ENCODE data around the gene GRK3.

GRK3 gene

DNA sequence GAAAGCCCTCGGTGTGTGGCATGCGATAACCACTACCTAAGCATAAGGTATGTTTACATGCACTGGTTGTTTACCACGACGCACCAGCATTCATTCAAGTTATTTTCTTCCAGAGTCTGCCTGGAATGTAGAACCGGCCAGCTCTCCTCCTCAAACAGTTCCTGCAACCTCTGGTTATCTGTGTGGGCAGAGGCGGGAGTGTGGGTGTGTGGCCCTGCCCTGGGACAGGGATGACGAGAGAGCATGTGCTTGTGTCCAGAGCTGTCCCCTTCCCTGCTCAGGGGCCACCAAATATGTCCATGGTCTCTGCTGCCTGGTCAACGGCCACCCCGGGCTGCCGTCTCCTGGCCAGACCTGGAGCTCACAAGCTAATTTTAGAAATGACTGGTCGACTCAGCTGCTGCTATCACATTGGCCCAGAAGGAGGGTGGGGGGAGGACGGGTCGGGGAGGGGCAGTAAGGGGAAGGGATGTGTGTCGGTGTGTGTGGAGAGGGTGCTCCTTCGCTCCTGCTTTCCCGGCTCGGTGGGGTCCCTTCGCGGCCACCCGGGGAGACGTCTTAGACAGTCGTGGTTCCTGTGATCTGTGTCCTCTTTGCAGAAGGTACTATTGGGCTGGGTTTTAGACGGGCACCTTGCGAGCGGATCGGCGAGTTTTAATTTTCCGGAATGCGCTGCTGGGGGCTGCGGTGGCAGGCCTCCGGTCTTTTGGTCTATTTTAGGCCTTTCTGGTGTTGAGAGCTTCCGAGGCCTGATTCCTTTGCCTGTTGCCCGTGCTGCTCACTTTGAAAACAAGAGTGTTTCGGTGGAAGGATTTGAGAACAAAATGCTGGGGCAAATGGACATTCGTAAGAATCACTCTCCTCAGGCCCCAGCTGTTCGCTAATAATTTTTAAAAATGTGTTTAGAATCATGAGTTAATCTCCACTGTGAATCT, 177.5 kb downstream of the GRK3 start, which contains the start of gene MYO18B:
Gene MYO18B (plus strand): TSS at position 497 of the 935 bp plus-strand sequence. CDS start 18,905 bp downstream, outside the sequence.
- DNase-seq (ENCODE audit: low read depth, low spot score): no peak
- no peak within 1 kb of the TSS for H3K4me3 ChIP-seq (ENCODE audit: low read length)
- H3K36me3 ChIP-seq (ENCODE audit: control insufficient read depth, insufficient read depth, low read length): no peaks in the 10 kb centered on the region
- no peaks in the 10 kb centered on the region for H3K9me3 ChIP-seq (ENCODE audit: control insufficient read depth, insufficient read depth, low read length)
- no CpG with 5 or more reads among the region's 36 CpGs for WGBS (ENCODE audit: insufficient coverage, insufficient read length)
- no peaks in the 10 kb centered on the region for H3K4me1 ChIP-seq (ENCODE audit: control insufficient read depth, insufficient read depth, low read length)
- H3K27me3 ChIP-seq (ENCODE audit: control insufficient read depth, insufficient read depth, low read length): no peaks in the 10 kb centered on the region
- no peak within 1 kb of the TSS for H3K27ac ChIP-seq (ENCODE audit: low read length)

DNA sequence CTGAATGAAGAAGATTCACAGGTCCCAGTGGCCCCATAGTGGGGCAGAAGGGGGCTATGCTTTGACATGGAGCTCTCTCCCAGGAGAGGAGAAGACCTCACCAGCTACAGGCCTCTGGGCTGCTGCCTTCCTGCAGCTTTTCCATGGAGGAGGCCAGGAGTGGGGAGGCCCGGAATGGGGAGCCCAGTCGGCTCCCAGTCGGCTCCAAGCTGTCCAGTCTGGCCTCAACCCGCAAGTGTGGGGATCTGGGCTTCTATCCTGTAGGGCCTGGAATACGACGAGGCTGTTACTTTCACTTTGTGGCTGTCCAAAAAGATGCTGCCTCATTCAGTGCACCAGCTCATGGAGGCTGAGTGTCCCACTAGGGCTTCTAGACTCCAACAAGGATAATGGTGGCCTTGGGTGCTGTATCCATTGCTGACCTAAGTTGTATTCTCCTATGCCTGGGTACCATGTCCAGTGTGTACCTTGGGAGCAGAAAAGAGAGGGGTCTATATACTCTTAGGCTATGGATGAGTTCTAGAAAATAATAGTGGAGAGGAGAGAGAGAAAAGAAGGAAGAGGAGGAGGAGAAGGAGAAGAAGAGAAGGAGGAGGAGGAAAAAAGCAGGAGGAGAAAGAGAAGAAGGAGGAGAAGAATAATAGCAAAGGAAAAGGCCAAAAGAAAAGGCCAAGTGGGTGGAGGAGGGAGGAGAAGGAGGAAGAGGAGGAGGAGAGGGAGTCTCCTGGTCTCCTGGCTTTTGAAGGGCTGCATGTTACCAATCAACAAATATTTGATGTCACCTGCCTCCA, 178.6 kb downstream of the GRK3 start:
- Histone ChIP-seq H3K4me3 (ENCODE audit: low read length) (no peak overlapping the region), H3K27me3 (ENCODE audit: control insufficient read depth, insufficient read depth, low read length) (no peaks in the 10 kb centered on the region), H3K27ac (ENCODE audit: low read length) (no peak overlapping the region), H3K36me3 (ENCODE audit: control insufficient read depth, insufficient read depth, low read length) (no peaks in the 10 kb centered on the region), H3K4me1 (ENCODE audit: control insufficient read depth, insufficient read depth, low read length) (no peaks in the 10 kb centered on the region), H3K9me3 (ENCODE audit: control insufficient read depth, insufficient read depth, low read length) (no peaks in the 10 kb centered on the region)
- DNase-seq (ENCODE audit: low read depth, low spot score): no peak
- no CpG with 5 or more reads among the region's 6 CpGs for WGBS (ENCODE audit: insufficient coverage, insufficient read length)

GRCh38 chr22:25744694-25745093, 180.2 kb downstream of the GRK3 start:
- no peaks in the 10 kb centered on the region for H3K4me1 ChIP-seq (ENCODE audit: control insufficient read depth, insufficient read depth, low read length)
- no peak overlapping the region for H3K4me3 ChIP-seq (ENCODE audit: low read length)
- no peak overlapping the region for H3K27ac ChIP-seq (ENCODE audit: low read length)
- no CpG with 5 or more reads among the region's 4 CpGs for WGBS (ENCODE audit: insufficient coverage, insufficient read length)
- no peak for DNase-seq (ENCODE audit: low read depth, low spot score)
- H3K27me3 ChIP-seq (ENCODE audit: control insufficient read depth, insufficient read depth, low read length): no peaks in the 10 kb centered on the region
- H3K9me3 ChIP-seq (ENCODE audit: control insufficient read depth, insufficient read depth, low read length): no peaks in the 10 kb centered on the region
- H3K36me3 ChIP-seq (ENCODE audit: control insufficient read depth, insufficient read depth, low read length): no peaks in the 10 kb centered on the region

GRCh38 chr22:25745341-25746011, 181.0 kb downstream of the GRK3 start:
- Histone ChIP-seq H3K4me1 (ENCODE audit: control insufficient read depth, insufficient read depth, low read length) (no peaks in the 10 kb centered on the region), H3K4me3 (ENCODE audit: low read length) (no peak overlapping the region), H3K27ac (ENCODE audit: low read length) (no peak overlapping the region), H3K9me3 (ENCODE audit: control insufficient read depth, insufficient read depth, low read length) (no peaks in the 10 kb centered on the region), H3K27me3 (ENCODE audit: control insufficient read depth, insufficient read depth, low read length) (no peaks in the 10 kb centered on the region), H3K36me3 (ENCODE audit: control insufficient read depth, insufficient read depth, low read length) (no peaks in the 10 kb centered on the region)
- DNase-seq (ENCODE audit: low read depth, low spot score): no peak
- no CpG with 5 or more reads among the region's 7 CpGs for WGBS (ENCODE audit: insufficient coverage, insufficient read length)

DNA sequence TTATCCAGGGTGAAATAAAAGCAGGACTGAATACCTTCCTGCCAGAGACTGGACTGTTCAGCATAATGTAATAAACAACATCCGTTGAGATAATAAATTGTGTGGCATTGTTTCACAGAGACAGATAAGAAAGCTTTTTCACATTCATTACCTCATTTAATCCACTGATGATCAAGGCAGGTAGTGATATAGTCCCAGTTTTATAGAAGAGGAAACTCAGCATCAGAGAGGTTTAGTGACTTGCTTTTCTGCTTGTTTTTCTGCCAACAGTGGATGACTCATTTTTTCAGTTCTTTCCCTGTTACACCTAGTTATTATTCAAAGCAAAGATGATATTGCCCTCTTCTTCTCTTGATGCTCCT, 181.5 kb downstream of the GRK3 start:
- no peaks in the 10 kb centered on the region for H3K9me3 ChIP-seq (ENCODE audit: control insufficient read depth, insufficient read depth, low read length)
- WGBS (ENCODE audit: insufficient coverage, insufficient read length): no CpG with 5 or more reads among the region's 1 CpG
- H3K4me3 ChIP-seq (ENCODE audit: low read length): no peak overlapping the region
- no peak overlapping the region for H3K27ac ChIP-seq (ENCODE audit: low read length)
- no peaks in the 10 kb centered on the region for H3K36me3 ChIP-seq (ENCODE audit: control insufficient read depth, insufficient read depth, low read length)
- no peaks in the 10 kb centered on the region for H3K27me3 ChIP-seq (ENCODE audit: control insufficient read depth, insufficient read depth, low read length)
- H3K4me1 ChIP-seq (ENCODE audit: control insufficient read depth, insufficient read depth, low read length): no peaks in the 10 kb centered on the region
- DNase-seq (ENCODE audit: low read depth, low spot score): no peak

GRCh38 chr22:25747245-25747944, 182.9 kb downstream of the GRK3 start:
- Histone ChIP-seq H3K4me3 (ENCODE audit: low read length) (no peak overlapping the region), H3K4me1 (ENCODE audit: control insufficient read depth, insufficient read depth, low read length) (no peaks in the 10 kb centered on the region), H3K36me3 (ENCODE audit: control insufficient read depth, insufficient read depth, low read length) (no peaks in the 10 kb centered on the region), H3K9me3 (ENCODE audit: control insufficient read depth, insufficient read depth, low read length) (no peaks in the 10 kb centered on the region), H3K27me3 (ENCODE audit: control insufficient read depth, insufficient read depth, low read length) (no peaks in the 10 kb centered on the region), H3K27ac (ENCODE audit: low read length) (no peak overlapping the region)
- DNase-seq (ENCODE audit: low read depth, low spot score): no peak
- no CpG with 5 or more reads among the region's 8 CpGs for WGBS (ENCODE audit: insufficient coverage, insufficient read length)

DNA sequence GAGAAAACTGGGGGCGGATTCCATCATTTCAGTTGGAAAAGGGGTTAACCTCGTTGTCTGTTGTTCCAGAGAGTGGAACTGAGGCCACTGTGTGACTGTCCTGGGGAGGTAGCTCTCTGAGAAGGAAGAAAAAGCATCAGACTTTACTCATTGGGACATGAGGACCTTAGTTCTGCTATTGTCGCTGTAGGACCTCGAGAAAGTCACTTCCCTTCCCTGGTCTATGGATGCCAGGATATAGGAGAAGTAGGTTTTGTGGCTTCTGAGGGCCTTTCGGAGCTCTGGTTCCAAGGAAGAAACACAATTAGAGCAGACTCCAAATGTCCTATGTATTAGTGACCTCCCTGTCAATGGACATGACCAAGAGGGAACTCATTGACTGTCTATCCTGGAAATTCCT, 183.7 kb downstream of the GRK3 start:
- Histone ChIP-seq H3K36me3 (ENCODE audit: control insufficient read depth, insufficient read depth, low read length) (no peaks in the 10 kb centered on the region), H3K4me1 (ENCODE audit: control insufficient read depth, insufficient read depth, low read length) (no peaks in the 10 kb centered on the region), H3K27me3 (ENCODE audit: control insufficient read depth, insufficient read depth, low read length) (no peaks in the 10 kb centered on the region), H3K27ac (ENCODE audit: low read length) (no peak overlapping the region), H3K9me3 (ENCODE audit: control insufficient read depth, insufficient read depth, low read length) (no peaks in the 10 kb centered on the region), H3K4me3 (ENCODE audit: low read length) (no peak overlapping the region)
- no CpG with 5 or more reads among the region's 5 CpGs for WGBS (ENCODE audit: insufficient coverage, insufficient read length)
- no peak for DNase-seq (ENCODE audit: low read depth, low spot score)

GRCh38 chr22:25748704-25749103, 184.2 kb downstream of the GRK3 start:
- Histone ChIP-seq H3K4me3 (ENCODE audit: low read length) (no peak overlapping the region), H3K4me1 (ENCODE audit: control insufficient read depth, insufficient read depth, low read length) (no peaks in the 10 kb centered on the region), H3K27ac (ENCODE audit: low read length) (no peak overlapping the region), H3K36me3 (ENCODE audit: control insufficient read depth, insufficient read depth, low read length) (no peaks in the 10 kb centered on the region), H3K9me3 (ENCODE audit: control insufficient read depth, insufficient read depth, low read length) (no peaks in the 10 kb centered on the region), H3K27me3 (ENCODE audit: control insufficient read depth, insufficient read depth, low read length) (no peaks in the 10 kb centered on the region)
- WGBS (ENCODE audit: insufficient coverage, insufficient read length): no CpG with 5 or more reads among the region's 2 CpGs
- no peak for DNase-seq (ENCODE audit: low read depth, low spot score)

DNA sequence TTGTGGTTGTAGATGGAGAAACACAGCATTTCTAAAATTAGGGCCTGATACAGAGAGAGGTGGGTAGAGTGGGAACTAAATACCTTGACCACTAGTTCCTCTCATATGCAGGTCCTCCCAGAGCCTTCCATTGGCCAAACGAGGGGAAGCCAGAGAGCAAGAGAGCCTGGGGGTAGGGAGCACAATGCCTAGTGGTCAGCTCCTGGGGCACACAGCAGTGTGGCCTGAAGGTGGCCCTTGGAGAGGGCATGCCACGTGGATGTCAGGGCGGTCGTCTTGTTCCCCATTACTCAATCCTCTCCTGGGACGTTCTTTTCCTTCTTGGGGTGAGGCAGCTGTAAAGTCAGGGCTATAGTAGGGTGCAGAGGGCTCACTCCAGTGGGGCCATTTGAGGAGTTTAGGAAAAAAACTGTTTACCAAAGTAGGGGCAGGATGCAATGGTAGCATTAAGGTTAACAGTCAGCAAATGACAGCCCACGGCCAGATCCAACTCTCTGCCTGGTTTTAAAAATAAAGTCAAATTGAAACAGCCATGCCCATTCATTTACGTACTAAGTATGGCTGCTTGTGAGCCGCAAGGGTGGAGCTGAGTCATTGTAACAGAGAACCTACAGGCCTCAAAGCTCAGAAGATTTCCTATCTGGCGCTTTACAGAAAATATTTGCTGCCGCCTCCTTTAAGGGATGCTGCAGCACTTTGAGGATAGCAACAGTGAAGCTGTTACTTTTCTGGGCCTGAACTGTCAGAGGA, 185.1 kb downstream of the GRK3 start:
- H3K27me3 ChIP-seq (ENCODE audit: control insufficient read depth, insufficient read depth, low read length): no peaks in the 10 kb centered on the region
- no peaks in the 10 kb centered on the region for H3K9me3 ChIP-seq (ENCODE audit: control insufficient read depth, insufficient read depth, low read length)
- no peak overlapping the region for H3K27ac ChIP-seq (ENCODE audit: low read length)
- H3K36me3 ChIP-seq (ENCODE audit: control insufficient read depth, insufficient read depth, low read length): no peaks in the 10 kb centered on the region
- DNase-seq (ENCODE audit: low read depth, low spot score): no peak
- no CpG with 5 or more reads among the region's 10 CpGs for WGBS (ENCODE audit: insufficient coverage, insufficient read length)
- H3K4me3 ChIP-seq (ENCODE audit: low read length): no peak overlapping the region
- H3K4me1 ChIP-seq (ENCODE audit: control insufficient read depth, insufficient read depth, low read length): no peaks in the 10 kb centered on the region

Data from iPS DF 6.9 (cell line).